ENCODE measurements around the gene NANS.
"Not testable (repeated sequence)": the region's sequence is repeated elsewhere in the genome, so short reads cannot be mapped to it uniquely, and the experiment has no call there.

Gene NANS

GRCh38 chr9:98040212-98040611, 16.3 kb upstream of the NANS start:
- DNase-seq, result no peak

- no peak for DNase-seq
Observed at GRCh38 chr9:98043915-98044314, 12.6 kb upstream of the NANS start.

- peak; percentile 98 for DNase-seq
Observed at GRCh38 chr9:98045234-98046179, 11.0 kb upstream of the NANS start.

GRCh38 chr9:98046180-98046543, 10.4 kb upstream of the NANS start:
- DNase-seq, result no peak

- no peak for DNase-seq
Observed at GRCh38 chr9:98047002-98047401, 9.5 kb upstream of the NANS start.

GRCh38 chr9:98049288-98050072, 7.1 kb upstream of the NANS start:
- no peak for DNase-seq

GRCh38 chr9:98050351-98050750, 6.2 kb upstream of the NANS start:
- DNase-seq, result no peak

- DNase-seq, result no peak
Observed at GRCh38 chr9:98054376-98054951, 2.1 kb upstream of the NANS start.

GRCh38 chr9:98057138-98057799, 737 bp downstream of the NANS start:
- peak; percentile 36 to 51 for DNase-seq

GRCh38 chr9:98062161-98062560, 5.6 kb downstream of the NANS start:
- no peak for DNase-seq

GRCh38 chr9:98064623-98065392, 8.3 kb downstream of the NANS start:
- DNase-seq, result no peak

GRCh38 chr9:98066235-98066634, 9.7 kb downstream of the NANS start:
- DNase-seq, result no peak

- no peak for DNase-seq
Observed at GRCh38 chr9:98067184-98067583, 10.7 kb downstream of the NANS start.

GRCh38 chr9:98069551-98069950, 13.0 kb downstream of the NANS start:
- no peak for DNase-seq

- no peak for DNase-seq
Observed at GRCh38 chr9:98070704-98071103, 14.2 kb downstream of the NANS start.

- DNase-seq, result peak; percentile 11 to 21
Observed at GRCh38 chr9:98071737-98072136, 15.2 kb downstream of the NANS start.

- DNase-seq, result peak; percentile 51 to 55
Observed at GRCh38 chr9:98074115-98074990, 17.8 kb downstream of the NANS start.

- peak in 1 of 2 experiments; percentile 16 for DNase-seq
Observed at GRCh38 chr9:98075332-98075805, 18.8 kb downstream of the NANS start.

GRCh38 chr9:98076514-98076890, 20.0 kb downstream of the NANS start:
- not testable (repeated sequence) for DNase-seq

- DNase-seq, result no peak
Observed at GRCh38 chr9:98078895-98079294, 22.4 kb downstream of the NANS start.

- no peak for DNase-seq
Observed at GRCh38 chr9:98080326-98080725, 23.8 kb downstream of the NANS start.

All from Kasumi-1 (cell line).